ENCODE measurements around the gene TFRC.
A peak's percentile ranks its signal among the peaks of the same experiment; 100 is the strongest.

Gene TFRC

DNA sequence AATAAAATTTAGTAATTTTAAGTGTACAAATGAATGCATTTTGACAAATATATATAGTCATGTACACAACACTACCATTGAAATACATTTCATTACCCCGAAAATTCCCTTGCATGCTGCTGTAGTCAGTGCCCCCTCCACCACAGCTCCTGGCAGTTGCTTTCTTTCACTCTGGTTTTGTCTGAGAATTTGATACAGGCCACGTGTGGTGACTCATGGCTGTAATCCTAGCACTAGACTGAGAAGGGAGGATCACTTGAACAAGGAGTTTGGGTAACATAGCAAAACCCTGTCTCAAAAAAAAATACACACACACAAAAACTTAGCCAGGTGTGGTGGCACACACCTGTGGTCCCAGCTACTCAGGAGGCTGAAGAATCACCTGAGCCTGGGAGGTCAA lies 65.4 kb downstream of the TFRC start:
- no peaks in the 10 kb centered on the region for H3K27me3 ChIP-seq (replicated peaks)
- no peak overlapping the region for H3K27ac ChIP-seq
- in situ Hi-C loops (cut with HindIII; ENCODE audit: low pct_ligation_motif_present, low sequenced_read_pairs): no loop called here
- peak; percentile 82 for DNase-seq
- no peak overlapping the region for H3K4me3 ChIP-seq (ENCODE audit: low read depth, low read length)
- TF ChIP-seq, protein P1, sequence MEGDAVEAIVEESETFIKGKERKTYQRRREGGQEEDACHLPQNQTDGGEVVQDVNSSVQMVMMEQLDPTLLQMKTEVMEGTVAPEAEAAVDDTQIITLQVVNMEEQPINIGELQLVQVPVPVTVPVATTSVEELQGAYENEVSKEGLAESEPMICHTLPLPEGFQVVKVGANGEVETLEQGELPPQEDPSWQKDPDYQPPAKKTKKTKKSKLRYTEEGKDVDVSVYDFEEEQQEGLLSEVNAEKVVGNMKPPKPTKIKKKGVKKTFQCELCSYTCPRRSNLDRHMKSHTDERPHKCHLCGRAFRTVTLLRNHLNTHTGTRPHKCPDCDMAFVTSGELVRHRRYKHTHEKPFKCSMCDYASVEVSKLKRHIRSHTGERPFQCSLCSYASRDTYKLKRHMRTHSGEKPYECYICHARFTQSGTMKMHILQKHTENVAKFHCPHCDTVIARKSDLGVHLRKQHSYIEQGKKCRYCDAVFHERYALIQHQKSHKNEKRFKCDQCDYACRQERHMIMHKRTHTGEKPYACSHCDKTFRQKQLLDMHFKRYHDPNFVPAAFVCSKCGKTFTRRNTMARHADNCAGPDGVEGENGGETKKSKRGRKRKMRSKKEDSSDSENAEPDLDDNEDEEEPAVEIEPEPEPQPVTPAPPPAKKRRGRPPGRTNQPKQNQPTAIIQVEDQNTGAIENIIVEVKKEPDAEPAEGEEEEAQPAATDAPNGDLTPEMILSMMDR (IDR thresholded peaks at IDR 0.05; ENCODE audit: low read depth, low read length, missing control alignments): no peak
- H3K36me3 ChIP-seq (replicated peaks): no peaks in the 10 kb centered on the region

DNA sequence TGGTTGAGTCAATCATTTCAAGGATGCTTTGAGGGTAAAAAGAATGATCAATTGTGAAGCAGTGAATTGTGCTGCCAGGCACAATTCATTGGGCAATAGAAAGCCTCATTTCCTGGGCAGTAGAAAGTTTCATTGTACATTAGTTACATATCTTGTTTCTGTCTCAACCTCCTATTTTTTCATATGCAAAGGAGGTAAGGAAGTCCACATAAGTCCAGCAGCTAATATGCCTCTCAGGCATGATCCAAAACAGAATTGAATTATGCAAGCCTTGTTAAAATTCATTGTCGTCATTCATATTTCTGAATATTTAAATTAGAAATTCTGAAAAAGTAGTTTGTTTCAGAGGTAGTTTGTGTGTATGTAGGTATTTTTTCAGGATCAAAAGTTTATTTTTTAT lies 65.8 kb downstream of the TFRC start:
- TF ChIP-seq, protein P1 (IDR thresholded peaks at IDR 0.05; ENCODE audit: low read depth, low read length, missing control alignments): no peak
- in situ Hi-C loops (cut with HindIII; ENCODE audit: low pct_ligation_motif_present, low sequenced_read_pairs): no loop called here
- no peak for DNase-seq

DNA sequence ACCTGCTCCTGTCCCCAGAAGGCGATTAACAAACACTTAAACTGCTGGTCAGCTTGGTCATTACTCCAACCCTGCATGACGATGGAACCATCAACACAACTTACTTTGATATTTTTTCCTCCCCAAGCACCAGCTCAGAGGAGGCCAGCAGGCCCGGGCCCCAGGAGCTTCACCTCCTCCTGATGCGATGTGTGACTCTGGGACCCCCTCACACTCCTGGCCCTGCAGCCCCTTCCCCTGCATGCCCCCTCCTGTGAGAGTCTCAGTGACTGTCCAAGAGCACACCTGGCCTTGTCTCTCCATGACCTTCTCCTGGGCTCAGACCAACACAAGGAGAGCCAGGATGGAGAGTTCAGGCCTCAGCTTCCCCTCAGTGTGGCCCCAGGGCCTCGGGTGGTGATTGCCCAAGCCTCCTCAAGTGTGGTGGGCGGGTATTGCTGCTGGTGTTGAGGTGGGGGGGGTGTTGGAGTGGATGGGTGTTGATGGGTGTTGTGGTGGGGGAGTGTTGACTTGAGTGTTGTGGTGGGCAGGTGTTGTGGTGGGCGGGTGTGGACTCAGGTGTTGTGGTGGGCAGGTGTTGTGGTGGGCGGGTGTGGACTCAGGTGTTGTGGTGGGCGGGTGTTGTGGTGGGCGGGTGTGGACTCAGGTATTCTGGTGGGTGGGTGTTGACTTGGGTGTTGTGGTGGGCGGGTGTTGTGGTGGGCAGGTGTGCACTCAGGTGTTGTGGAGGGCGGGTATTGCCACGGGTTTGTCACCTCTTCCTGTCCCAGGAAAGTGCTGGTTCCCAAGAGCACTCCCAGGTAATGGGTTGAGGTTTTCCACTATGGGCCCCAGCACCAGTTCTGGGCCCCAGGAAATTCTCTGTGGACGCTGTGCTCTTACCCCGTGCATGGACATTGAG lies 68.1 kb downstream of the TFRC start:
- no peak for DNase-seq
- in situ Hi-C loops (cut with HindIII; ENCODE audit: low pct_ligation_motif_present, low sequenced_read_pairs): no loop called here
- Histone ChIP-seq H3K27ac (no peak overlapping the region), H3K36me3 (replicated peaks) (no peaks in the 10 kb centered on the region), H3K4me3 (ENCODE audit: low read depth, low read length) (no peak overlapping the region), H3K27me3 (replicated peaks) (peaks cover 3% of the 10 kb centered on the region)
- TF ChIP-seq, protein P1 (IDR thresholded peaks at IDR 0.05; ENCODE audit: low read depth, low read length, missing control alignments): no peak

More for the DNA sequence above, 65.8 kb downstream of the TFRC start:
- Histone ChIP-seq H3K27me3 (replicated peaks) (no peaks in the 10 kb centered on the region), H3K36me3 (replicated peaks) (no peaks in the 10 kb centered on the region), H3K27ac (no peak overlapping the region), H3K4me3 (ENCODE audit: low read depth, low read length) (no peak overlapping the region)

DNA sequence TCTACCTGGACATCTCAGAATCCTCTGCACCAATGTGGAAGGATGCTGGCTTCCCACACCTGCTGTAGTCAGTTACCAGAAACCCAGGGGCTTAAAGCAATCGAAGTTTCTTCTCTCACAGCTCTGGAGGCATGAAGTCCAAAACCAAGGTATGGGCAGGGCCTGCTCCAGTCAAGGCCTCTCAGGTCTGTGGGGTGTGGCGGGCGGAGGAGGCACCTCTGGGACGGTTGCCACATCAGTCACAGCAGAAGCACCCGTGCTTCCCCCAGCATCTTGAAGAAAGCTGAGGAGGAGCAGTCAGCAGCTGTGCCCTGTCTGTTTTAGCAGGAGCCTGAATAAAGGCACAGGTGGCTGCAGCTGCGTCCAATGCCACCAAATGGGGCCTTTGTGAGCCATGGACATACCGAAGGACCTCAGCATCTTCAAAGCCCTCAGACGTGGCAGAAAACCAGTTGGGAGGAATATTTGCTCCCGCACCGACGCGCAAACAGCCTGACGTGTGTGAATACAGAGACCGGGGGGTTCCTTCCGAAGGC lies 68.9 kb downstream of the TFRC start:
- no peak for DNase-seq
- H3K27ac ChIP-seq: no peak overlapping the region
- in situ Hi-C loops (cut with HindIII; ENCODE audit: low pct_ligation_motif_present, low sequenced_read_pairs): no loop called here
- H3K4me3 ChIP-seq (ENCODE audit: low read depth, low read length): no peak overlapping the region
- TF ChIP-seq, protein P1 (IDR thresholded peaks at IDR 0.05; ENCODE audit: low read depth, low read length, missing control alignments): no peak
- no peaks in the 10 kb centered on the region for H3K36me3 ChIP-seq (replicated peaks)
- H3K27me3 ChIP-seq (replicated peaks): peaks cover 3% of the 10 kb centered on the region

DNA sequence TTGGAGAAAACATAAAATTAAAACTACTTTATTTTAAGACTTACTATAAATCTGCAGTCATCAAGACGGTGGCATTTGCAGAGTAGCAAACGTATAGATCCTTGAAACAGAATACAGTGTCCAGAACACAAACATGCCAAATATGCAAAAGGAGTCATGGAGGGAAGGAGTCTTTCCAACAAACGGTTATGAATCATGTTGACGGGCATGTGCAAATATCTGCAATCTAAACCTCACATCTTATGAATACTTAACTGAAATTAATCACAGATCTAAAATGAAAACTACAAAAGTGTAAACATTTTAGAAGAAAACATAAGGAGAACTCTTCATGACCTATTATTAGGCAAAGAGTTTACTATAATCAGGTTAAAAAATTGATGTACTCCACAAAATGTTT lies 69.4 kb downstream of the TFRC start:
- Histone ChIP-seq H3K4me3 (ENCODE audit: low read depth, low read length) (no peak overlapping the region), H3K27ac (no peak overlapping the region), H3K27me3 (replicated peaks) (peaks cover 3% of the 10 kb centered on the region), H3K36me3 (replicated peaks) (no peaks in the 10 kb centered on the region)
- peak; percentile 47 for DNase-seq
- in situ Hi-C loops (cut with HindIII; ENCODE audit: low pct_ligation_motif_present, low sequenced_read_pairs): no loop called here
- TF ChIP-seq, protein P1 (IDR thresholded peaks at IDR 0.05; ENCODE audit: low read depth, low read length, missing control alignments): no peak

Measured in brain microvascular endothelial cell (primary cell).